ENCODE results near the gene MRGPRD. TPM values are rescaled to one million over a fixed set of nuclear protein-coding genes. Genes with fewer than 3 reads are reported as not detected.

Gene MRGPRD
- total and polyA plus RNA-seq, 5 donors = not detected

GRCh38 chr11:68990995-68991780, 10.4 kb upstream of the MRGPRD start:
- 91% methylated on average over 16 of the region's 16 CpGs for whole genome bisulfite sequencing
- Histone ChIP-seq H3K4me1 (ENCODE audit: control insufficient read depth, insufficient read depth, low read length) (no peaks in the 10 kb centered on the region), H3K9me3 (ENCODE audit: control insufficient read depth, low read length) (no peaks in the 10 kb centered on the region), H3K27ac (ENCODE audit: low read length) (no peak overlapping the region), H3K27me3 (ENCODE audit: control insufficient read depth, insufficient read depth) (no peaks in the 10 kb centered on the region), H3K4me3 (ENCODE audit: low read length) (no peak overlapping the region)
- ATAC-seq = peak; percentile 23 to 29
- intact Hi-C loops (cut with DNase I) = no loop called here
- DNase-seq = peak in 1 of 3 donors; percentile 33

- Histone ChIP-seq H3K27me3 (ENCODE audit: control insufficient read depth, insufficient read depth) (no peaks in the 10 kb centered on the region), H3K4me1 (ENCODE audit: control insufficient read depth, insufficient read depth, low read length) (no peaks in the 10 kb centered on the region), H3K9me3 (ENCODE audit: control insufficient read depth, low read length) (no peaks in the 10 kb centered on the region), H3K27ac (ENCODE audit: low read length) (no peak overlapping the region), H3K4me3 (ENCODE audit: low read length) (no peak overlapping the region)
- ATAC-seq = no peak
- intact Hi-C loops (cut with DNase I) = no loop called here
- 88% methylated on average over 8 of the region's 8 CpGs for WGBS
- DNase-seq = no peak
These were observed 9.3 kb upstream of the MRGPRD start for GRCh38 chr11:68989936-68990606.

GRCh38 chr11:68988491-68988890, 7.7 kb upstream of the MRGPRD start:
- Histone ChIP-seq H3K27ac (ENCODE audit: low read length) (no peak overlapping the region), H3K27me3 (ENCODE audit: control insufficient read depth, insufficient read depth) (no peaks in the 10 kb centered on the region), H3K9me3 (ENCODE audit: control insufficient read depth, low read length) (no peaks in the 10 kb centered on the region), H3K4me1 (ENCODE audit: control insufficient read depth, insufficient read depth, low read length) (no peaks in the 10 kb centered on the region), H3K4me3 (ENCODE audit: low read length) (no peak overlapping the region)
- ATAC-seq (no peak), DNase-seq (no peak)
- intact Hi-C loops (cut with DNase I) = no loop called here

GRCh38 chr11:68987211-68987610, 6.4 kb upstream of the MRGPRD start:
- no peaks in the 10 kb centered on the region for H3K9me3 ChIP-seq (ENCODE audit: control insufficient read depth, low read length)
- intact Hi-C loops (cut with DNase I) = no loop called here
- no peak for DNase-seq
- no peaks in the 10 kb centered on the region for H3K27me3 ChIP-seq (ENCODE audit: control insufficient read depth, insufficient read depth)
- H3K27ac ChIP-seq (ENCODE audit: low read length) = no peak overlapping the region
- H3K4me3 ChIP-seq (ENCODE audit: low read length) = no peak overlapping the region
- no peaks in the 10 kb centered on the region for H3K4me1 ChIP-seq (ENCODE audit: control insufficient read depth, insufficient read depth, low read length)
- no peak for ATAC-seq

GRCh38 chr11:68983801-68984200, 3.0 kb upstream of the MRGPRD start:
- Histone ChIP-seq H3K4me1 (ENCODE audit: control insufficient read depth, insufficient read depth, low read length) (no peaks in the 10 kb centered on the region), H3K27me3 (ENCODE audit: control insufficient read depth, insufficient read depth) (no peaks in the 10 kb centered on the region), H3K4me3 (ENCODE audit: low read length) (no peak overlapping the region), H3K27ac (ENCODE audit: low read length) (no peak overlapping the region), H3K9me3 (ENCODE audit: control insufficient read depth, low read length) (no peaks in the 10 kb centered on the region)
- 74% methylated on average over 6 of the region's 6 CpGs for WGBS
- DNase-seq = no peak
- no peak for ATAC-seq
- intact Hi-C loops (cut with DNase I) = no loop called here

- no peak for ATAC-seq
- DNase-seq = no peak
- Histone ChIP-seq H3K9me3 (ENCODE audit: control insufficient read depth, low read length) (no peaks in the 10 kb centered on the region), H3K27ac (ENCODE audit: low read length) (no peak overlapping the region), H3K27me3 (ENCODE audit: control insufficient read depth, insufficient read depth) (no peaks in the 10 kb centered on the region), H3K4me3 (ENCODE audit: low read length) (no peak overlapping the region), H3K4me1 (ENCODE audit: control insufficient read depth, insufficient read depth, low read length) (no peaks in the 10 kb centered on the region)
- intact Hi-C loops (cut with DNase I) = no loop called here
- 97% methylated on average over 2 of the region's 2 CpGs for WGBS
These were observed 1.3 kb upstream of the MRGPRD start for GRCh38 chr11:68982134-68982533.

DNA sequence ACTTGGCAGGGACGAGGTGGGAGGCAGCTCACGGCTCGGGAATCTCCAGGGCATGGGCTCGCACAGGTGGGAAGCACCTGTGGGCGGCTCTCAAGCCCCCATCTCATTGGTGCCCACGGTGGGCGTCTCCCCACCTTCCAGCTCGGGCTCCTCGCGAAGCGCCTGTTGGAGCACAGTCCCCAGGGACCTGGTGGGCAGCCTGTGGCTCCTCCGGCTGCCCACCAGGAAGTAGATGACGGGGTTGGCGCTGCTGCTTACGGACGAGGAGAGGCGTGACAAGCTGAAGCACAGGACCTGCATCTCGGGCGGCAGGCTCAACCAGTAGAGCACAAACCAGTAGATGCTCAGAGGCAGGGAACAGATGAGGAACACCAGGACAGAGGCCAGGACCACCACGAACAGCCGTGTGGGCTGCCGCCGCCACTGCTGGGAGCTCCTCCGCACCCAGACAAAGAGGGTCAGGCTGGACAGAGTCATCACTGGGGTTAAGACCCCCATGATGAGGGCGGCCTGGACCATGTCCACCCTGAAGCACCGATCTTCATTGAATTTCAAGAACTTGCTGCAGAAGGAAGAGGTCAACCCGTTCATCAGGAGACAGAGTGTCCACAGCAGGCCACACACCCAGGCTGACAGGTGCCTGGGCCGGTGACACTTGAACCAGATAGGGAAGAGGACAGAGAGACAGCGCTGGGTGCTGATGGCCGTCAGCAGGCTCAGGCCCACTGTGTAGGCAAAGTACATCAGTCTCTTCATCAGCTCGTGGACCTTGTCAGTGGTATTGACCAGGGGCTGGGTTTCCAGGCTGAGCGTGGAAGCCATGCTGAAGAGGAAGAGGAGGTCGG, 633 bp downstream of the MRGPRD start:
- DNase-seq = no peak
- Histone ChIP-seq H3K4me3 (ENCODE audit: low read length) (no peak overlapping the region), H3K4me1 (ENCODE audit: control insufficient read depth, insufficient read depth, low read length) (no peaks in the 10 kb centered on the region), H3K27me3 (ENCODE audit: control insufficient read depth, insufficient read depth) (no peaks in the 10 kb centered on the region), H3K27ac (ENCODE audit: low read length) (no peak overlapping the region), H3K9me3 (ENCODE audit: control insufficient read depth, low read length) (no peaks in the 10 kb centered on the region)
- intact Hi-C loops (cut with DNase I) = no loop called here
- 82% methylated on average over 33 of the region's 33 CpGs for WGBS
- peak in 1 of 2 donors; percentile 22 for ATAC-seq

DNA sequence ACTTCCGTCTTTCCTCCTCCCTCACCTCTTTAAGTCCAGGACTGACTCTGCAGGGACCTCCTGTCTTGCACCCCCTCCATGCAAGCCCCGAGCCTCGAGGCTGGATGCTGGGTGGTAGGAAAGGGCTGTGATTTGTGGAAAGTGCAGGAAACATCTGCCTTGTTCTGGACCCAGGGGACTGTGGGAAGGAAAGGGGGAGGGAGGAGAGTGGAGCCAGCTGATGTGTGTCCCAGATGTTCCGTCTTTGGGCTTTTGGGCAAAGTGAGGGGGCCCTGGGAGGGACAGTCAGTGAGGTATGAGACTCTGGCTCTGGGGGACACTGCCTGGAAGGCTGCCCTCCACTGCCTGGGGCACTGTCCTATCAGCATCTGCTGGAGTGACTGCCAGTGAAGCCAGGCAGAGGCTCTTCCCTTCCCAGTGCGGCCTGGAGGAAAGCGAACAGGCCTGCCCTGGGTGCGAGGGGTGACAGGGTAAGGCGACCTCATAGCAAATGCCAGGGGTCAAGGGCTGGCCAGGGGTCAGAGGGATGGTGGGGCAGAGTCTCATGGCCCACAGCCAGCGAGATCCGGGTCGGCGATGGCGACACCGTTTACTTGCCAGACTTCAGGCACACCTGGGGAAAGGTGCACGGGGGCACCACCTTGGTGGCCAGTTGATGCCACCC, 1.7 kb downstream of the MRGPRD start:
- WGBS = 51% methylated on average over 15 of the region's 15 CpGs
- Histone ChIP-seq H3K9me3 (ENCODE audit: control insufficient read depth, low read length) (no peaks in the 10 kb centered on the region), H3K4me3 (ENCODE audit: low read length) (no peak overlapping the region), H3K27me3 (ENCODE audit: control insufficient read depth, insufficient read depth) (no peaks in the 10 kb centered on the region), H3K4me1 (ENCODE audit: control insufficient read depth, insufficient read depth, low read length) (no peaks in the 10 kb centered on the region), H3K27ac (ENCODE audit: low read length) (no peak overlapping the region)
- intact Hi-C loops (cut with DNase I) = no loop called here
- DNase-seq (no peak), ATAC-seq (no peak)

- Histone ChIP-seq H3K4me1 (ENCODE audit: control insufficient read depth, insufficient read depth, low read length) (no peaks in the 10 kb centered on the region), H3K9me3 (ENCODE audit: control insufficient read depth, low read length) (no peaks in the 10 kb centered on the region), H3K27me3 (ENCODE audit: control insufficient read depth, insufficient read depth) (no peaks in the 10 kb centered on the region), H3K4me3 (ENCODE audit: low read length) (no peak overlapping the region), H3K27ac (ENCODE audit: low read length) (no peak overlapping the region)
- ATAC-seq = no peak
- WGBS = 57% methylated on average over 5 of the region's 5 CpGs
- DNase-seq = no peak
- intact Hi-C loops (cut with DNase I) = no loop called here
These were observed 2.2 kb downstream of the MRGPRD start for GRCh38 chr11:68978626-68978930.

- no peaks in the 10 kb centered on the region for H3K4me1 ChIP-seq (ENCODE audit: control insufficient read depth, insufficient read depth, low read length)
- 68% methylated on average over 14 of the region's 14 CpGs for WGBS
- no peak for ATAC-seq
- no peaks in the 10 kb centered on the region for H3K9me3 ChIP-seq (ENCODE audit: control insufficient read depth, low read length)
- no peaks in the 10 kb centered on the region for H3K27me3 ChIP-seq (ENCODE audit: control insufficient read depth, insufficient read depth)
- no peak overlapping the region for H3K4me3 ChIP-seq (ENCODE audit: low read length)
- intact Hi-C loops (cut with DNase I) = no loop called here
- no peak overlapping the region for H3K27ac ChIP-seq (ENCODE audit: low read length)
- no peak for DNase-seq
These were observed 2.8 kb downstream of the MRGPRD start for GRCh38 chr11:68977781-68978625.
